Mucosa of stomach (tissue), 1 donor: ENCODE measurements around the gene LENEP.
A peak's percentile ranks its signal among the peaks of the same experiment; 100 is the strongest.
"Not testable (repeated sequence)": the region's sequence is repeated elsewhere in the genome, so short reads cannot be mapped to it uniquely, and the experiment has no call there.

ENCODE experiments used
- H3K27me3 ChIP-seq: one replicate; pipeline ENCODE4 v1.7.0; 2013; ENCODE audit warnings: mild to moderate bottlenecking, low read length; ENCODE audit not compliant: control insufficient read depth, insufficient read depth
- H3K36me3 ChIP-seq: one replicate; pipeline ENCODE4 v1.7.0; 2013; ENCODE audit warnings: low read length; ENCODE audit not compliant: control insufficient read depth, insufficient read depth
- H3K4me1 ChIP-seq: one replicate; pipeline ENCODE4 v1.7.0; 2013; ENCODE audit warnings: mild to moderate bottlenecking, low read length; ENCODE audit not compliant: control insufficient read depth, insufficient read depth
- H3K4me3 ChIP-seq: one replicate; pipeline ENCODE4 v1.7.0; 2013; ENCODE audit warnings: low read length
- H3K9ac ChIP-seq: one replicate; pipeline ENCODE4 v1.7.0; 2013; ENCODE audit warnings: mild to moderate bottlenecking, low read length, moderate library complexity
- H3K9me3 ChIP-seq: one replicate; pipeline ENCODE4 v1.7.0; 2013; ENCODE audit warnings: mild to moderate bottlenecking, low read length, moderate library complexity; ENCODE audit not compliant: control insufficient read depth
- donor health status: Pancreatic carcinoma.

The LENEP gene

GRCh38 chr1:154986736-154987135, 6.7 kb upstream of the LENEP start:
- H3K36me3 ChIP-seq = not testable (repeated sequence)
- H3K4me1 ChIP-seq = peaks cover 13% of the 10 kb centered on the region

GRCh38 chr1:154987326-154987725, 6.1 kb upstream of the LENEP start:
- no peak overlapping the region for H3K4me3 ChIP-seq

More at GRCh38 chr1:154986736-154987135, 6.7 kb upstream of the LENEP start:
- H3K9me3 ChIP-seq, H3K4me3 ChIP-seq, H3K9ac ChIP-seq, H3K27me3 ChIP-seq: not testable (repeated sequence)

GRCh38 chr1:154988058-154988954, 5.1 kb upstream of the LENEP start:
- Histone ChIP-seq H3K9ac (no peak overlapping the region), H3K36me3 (no peaks in the 10 kb centered on the region), H3K9me3 (no peaks in the 10 kb centered on the region), H3K27me3 (no peaks in the 10 kb centered on the region), H3K4me3 (no peak overlapping the region), H3K4me1 (peaks cover 8% of the 10 kb centered on the region)

More at GRCh38 chr1:154987326-154987725, 6.1 kb upstream of the LENEP start:
- no peak overlapping the region for H3K9ac ChIP-seq
- H3K36me3 ChIP-seq = no peaks in the 10 kb centered on the region
- no peaks in the 10 kb centered on the region for H3K27me3 ChIP-seq
- no peaks in the 10 kb centered on the region for H3K9me3 ChIP-seq
- H3K4me1 ChIP-seq = peaks cover 12% of the 10 kb centered on the region

- H3K9ac ChIP-seq = no peak overlapping the region
- peaks cover 10% of the 10 kb centered on the region for H3K4me1 ChIP-seq
- H3K27me3 ChIP-seq = no peaks in the 10 kb centered on the region
- H3K4me3 ChIP-seq = no peak overlapping the region
- H3K36me3 ChIP-seq = no peaks in the 10 kb centered on the region
- no peaks in the 10 kb centered on the region for H3K9me3 ChIP-seq
These were observed 4.1 kb upstream of the LENEP start for GRCh38 chr1:154989195-154989860.

GRCh38 chr1:154990276-154990675, 3.1 kb upstream of the LENEP start:
- no peak overlapping the region for H3K4me3 ChIP-seq
- peaks cover 17% of the 10 kb centered on the region for H3K4me1 ChIP-seq
- H3K36me3 ChIP-seq = no peaks in the 10 kb centered on the region
- no peaks in the 10 kb centered on the region for H3K9me3 ChIP-seq
- no peak overlapping the region for H3K9ac ChIP-seq
- H3K27me3 ChIP-seq = no peaks in the 10 kb centered on the region

GRCh38 chr1:154992721-154993571, 440 bp upstream of the LENEP start:
- Histone ChIP-seq H3K27me3 (no peaks in the 10 kb centered on the region), H3K36me3 (no peaks in the 10 kb centered on the region), H3K9ac (peak overlapping the region; percentile 22), H3K9me3 (no peaks in the 10 kb centered on the region), H3K4me3 (no peak overlapping the region), H3K4me1 (peaks cover 17% of the 10 kb centered on the region)

GRCh38 chr1:154994269-154994587, 842 bp downstream of the LENEP start:
- Histone ChIP-seq H3K4me1 (peaks cover 20% of the 10 kb centered on the region), H3K4me3 (no peak overlapping the region), H3K27me3 (no peaks in the 10 kb centered on the region), H3K9me3 (no peaks in the 10 kb centered on the region), H3K36me3 (no peaks in the 10 kb centered on the region), H3K9ac (no peak overlapping the region)

- no peak overlapping the region for H3K4me3 ChIP-seq
- H3K27me3 ChIP-seq = no peaks in the 10 kb centered on the region
- H3K9me3 ChIP-seq = no peaks in the 10 kb centered on the region
- H3K36me3 ChIP-seq = no peaks in the 10 kb centered on the region
- H3K4me1 ChIP-seq = peaks cover 24% of the 10 kb centered on the region
- no peak overlapping the region for H3K9ac ChIP-seq
These were observed 1.2 kb downstream of the LENEP start for GRCh38 chr1:154994591-154994990.

GRCh38 chr1:154995301-154995983, 2.1 kb downstream of the LENEP start:
- not testable (repeated sequence) for H3K27me3 ChIP-seq, H3K4me3 ChIP-seq, H3K36me3 ChIP-seq, H3K9ac ChIP-seq, H3K9me3 ChIP-seq
- H3K4me1 ChIP-seq = peaks cover 31% of the 10 kb centered on the region

GRCh38 chr1:154996966-154997701, 3.7 kb downstream of the LENEP start:
- peaks cover 36% of the 10 kb centered on the region for H3K4me1 ChIP-seq
- H3K9ac ChIP-seq = no peak overlapping the region
- H3K9me3 ChIP-seq = no peaks in the 10 kb centered on the region
- no peaks in the 10 kb centered on the region for H3K36me3 ChIP-seq
- no peak overlapping the region for H3K4me3 ChIP-seq
- no peaks in the 10 kb centered on the region for H3K27me3 ChIP-seq

GRCh38 chr1:154998201-154998780, 4.9 kb downstream of the LENEP start:
- Histone ChIP-seq H3K4me1 (peaks cover 36% of the 10 kb centered on the region), H3K36me3 (no peaks in the 10 kb centered on the region), H3K9ac (no peak overlapping the region), H3K4me3 (no peak overlapping the region), H3K27me3 (no peaks in the 10 kb centered on the region), H3K9me3 (no peaks in the 10 kb centered on the region)
